Colonic mucosa (tissue), 4 donors: Measurements from ENCODE around the gene MTARC1. TPM values are rescaled to one million over a fixed set of nuclear protein-coding genes. Genes with fewer than 3 reads are reported as not detected.
A peak's percentile ranks its signal among the peaks of the same experiment; 100 is the strongest.

Experiments
- DNase-seq: peaks from one replicate; pipeline ENCODE4 v3.0.0-alpha.2; 2020
- H3K27ac ChIP-seq: fragments of 200-600 bp; one replicate; pipeline ENCODE4 v1.8.0; 2021
- H3K27me3 ChIP-seq: fragments of 200-600 bp; one replicate; pipeline ENCODE4 v1.8.0; 2021
- H3K36me3 ChIP-seq: fragments of 200-600 bp; one replicate; pipeline ENCODE4 v1.8.0; 2021
- H3K4me1 ChIP-seq: fragments of 200-600 bp; one replicate; pipeline ENCODE4 v1.8.0; 2021; ENCODE audit warnings: mild to moderate bottlenecking
- H3K4me3 ChIP-seq: fragments of 200-600 bp; one replicate; pipeline ENCODE4 v1.8.0; 2021
- H3K9ac ChIP-seq, 2 donors: one replicate each; pipeline ENCODE4 v1.7.0; 2013; ENCODE audit warnings: control low read depth in 2 of 2, low read depth in 2 of 2, low read length in 2 of 2
- H3K9me3 ChIP-seq: fragments of 200-600 bp; one replicate; pipeline ENCODE4 v1.8.0; 2021
- intact Hi-C: fragments of 100-400 bp; cut with DNase I; formaldehyde crosslinking; loops from one replicate; pipeline ENCODE4 v1.14.1; 2022
- total RNA-seq, 2 donors: library from RNA; stranded (reverse); fragmentation: NEBNext Ultra II Directional in 1 of 2; extraction: Animal tissue kit (Norgen Biotek cat#: 25700) in 1 of 2; gene quantifications; one replicate each; pipeline ENCODE4 v1.2.1, GENCODE V29; 2021
- TF ChIP-seq, protein P1 (sequence below): fragments of 200-600 bp; IDR thresholded peaks from one replicate; pipeline ENCODE4 v1.8.0; 2022; ENCODE audit warnings: antibody characterized with exemption, mild to moderate bottlenecking
- donor health status: healthy.
- donor health status: DM: no; HTN: no; CAD: no.
- donor health status: DM: no; HTN: no; CAD: no.

MTARC1 gene
- total RNA-seq, 2 donors from 2014 or later, result 33.6 to 37.0 TPM

DNA sequence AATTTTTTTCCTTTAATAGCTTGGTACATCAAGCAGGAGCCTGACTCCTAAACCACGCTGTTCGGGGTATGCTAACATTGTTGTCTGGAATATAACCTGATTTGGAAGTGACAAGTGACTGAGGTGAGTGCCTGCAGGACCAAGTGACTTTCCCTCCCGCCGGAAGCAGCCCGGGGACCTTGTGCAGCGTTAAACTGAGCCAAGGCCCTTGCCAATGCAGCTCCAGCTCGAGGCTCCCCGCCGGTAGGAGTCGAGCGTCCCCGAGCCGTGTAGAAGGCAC is 716 bp upstream of the MTARC1 start:
- H3K27ac ChIP-seq, result peak overlapping the region; percentile 82
- TF ChIP-seq, protein P1, sequence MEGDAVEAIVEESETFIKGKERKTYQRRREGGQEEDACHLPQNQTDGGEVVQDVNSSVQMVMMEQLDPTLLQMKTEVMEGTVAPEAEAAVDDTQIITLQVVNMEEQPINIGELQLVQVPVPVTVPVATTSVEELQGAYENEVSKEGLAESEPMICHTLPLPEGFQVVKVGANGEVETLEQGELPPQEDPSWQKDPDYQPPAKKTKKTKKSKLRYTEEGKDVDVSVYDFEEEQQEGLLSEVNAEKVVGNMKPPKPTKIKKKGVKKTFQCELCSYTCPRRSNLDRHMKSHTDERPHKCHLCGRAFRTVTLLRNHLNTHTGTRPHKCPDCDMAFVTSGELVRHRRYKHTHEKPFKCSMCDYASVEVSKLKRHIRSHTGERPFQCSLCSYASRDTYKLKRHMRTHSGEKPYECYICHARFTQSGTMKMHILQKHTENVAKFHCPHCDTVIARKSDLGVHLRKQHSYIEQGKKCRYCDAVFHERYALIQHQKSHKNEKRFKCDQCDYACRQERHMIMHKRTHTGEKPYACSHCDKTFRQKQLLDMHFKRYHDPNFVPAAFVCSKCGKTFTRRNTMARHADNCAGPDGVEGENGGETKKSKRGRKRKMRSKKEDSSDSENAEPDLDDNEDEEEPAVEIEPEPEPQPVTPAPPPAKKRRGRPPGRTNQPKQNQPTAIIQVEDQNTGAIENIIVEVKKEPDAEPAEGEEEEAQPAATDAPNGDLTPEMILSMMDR, result no peak
- H3K27me3 ChIP-seq, result no peaks in the 10 kb centered on the region
- peak overlapping the region; percentile 30 to 75 for H3K9ac ChIP-seq
- H3K4me1 ChIP-seq, result no peaks in the 10 kb centered on the region
- no peaks in the 10 kb centered on the region for H3K9me3 ChIP-seq
- DNase-seq, result peak; percentile 36
- intact Hi-C loops, result loop anchor here (10.0 kb wide), 1 partner anchor 491 kb away; no protein-coding TSS in a partner anchor
- H3K36me3 ChIP-seq, result no peaks in the 10 kb centered on the region
- peak overlapping the region; percentile 56 for H3K4me3 ChIP-seq

GRCh38 chr1:220787069-220787619 is 431 bp downstream of the MTARC1 start:
- Histone ChIP-seq H3K36me3 (no peaks in the 10 kb centered on the region), H3K4me1 (no peaks in the 10 kb centered on the region), H3K9me3 (no peaks in the 10 kb centered on the region), H3K4me3 (peak overlapping the region; percentile 56), H3K27me3 (no peaks in the 10 kb centered on the region), H3K9ac (peak overlapping the region; percentile 75 to 76), H3K27ac (peak overlapping the region; percentile 82)
- DNase-seq, result peak; percentile 86
- TF ChIP-seq, protein P1, result no peak
- intact Hi-C loops, result loop anchor here (10.0 kb wide), 1 partner anchor 492 kb away; no protein-coding TSS in a partner anchor

- Histone ChIP-seq H3K4me3 (no peak overlapping the region), H3K9me3 (no peaks in the 10 kb centered on the region), H3K27me3 (no peaks in the 10 kb centered on the region), H3K36me3 (no peaks in the 10 kb centered on the region), H3K4me1 (no peaks in the 10 kb centered on the region), H3K27ac (no peak overlapping the region), H3K9ac (no peak overlapping the region)
- no peak for DNase-seq
- TF ChIP-seq, protein P1, result no peak
- intact Hi-C loops, result loop anchor here (10.0 kb wide), 1 partner anchor 494 kb away; no protein-coding TSS in a partner anchor
Measured at GRCh38 chr1:220788900-220789299, 2.2 kb downstream of the MTARC1 start.

DNA sequence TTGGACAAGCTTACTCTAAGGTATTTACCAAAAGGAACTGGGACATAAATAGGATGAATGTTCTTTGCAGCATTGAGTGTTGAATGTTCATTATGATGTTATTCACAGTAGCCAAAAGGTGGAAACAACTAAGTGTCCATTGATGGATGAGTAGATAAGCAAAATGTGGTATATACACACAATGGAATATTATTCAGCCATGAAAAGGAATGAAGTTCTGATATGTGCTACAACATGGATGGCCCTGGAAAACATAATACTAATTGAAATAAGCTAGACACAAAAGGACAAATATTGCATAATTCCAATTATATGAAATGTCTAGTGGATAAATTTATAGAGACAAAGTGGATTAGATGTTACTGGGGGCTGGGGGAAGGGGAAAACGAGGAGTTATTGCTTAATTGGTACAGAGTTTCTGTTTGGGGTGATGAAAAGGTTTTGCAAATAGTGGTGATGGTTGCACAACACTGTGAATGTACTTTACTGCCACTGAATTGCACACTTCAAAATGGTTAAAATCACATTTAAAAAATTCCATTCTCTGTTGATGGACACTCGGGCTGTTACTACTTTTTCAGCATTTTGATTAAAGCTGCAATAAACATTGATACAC is 2.9 kb downstream of the MTARC1 start:
- peak overlapping the region in 1 of 2 donors; percentile 24 for H3K9ac ChIP-seq
- no peak overlapping the region for H3K4me3 ChIP-seq
- H3K4me1 ChIP-seq, result no peaks in the 10 kb centered on the region
- no peaks in the 10 kb centered on the region for H3K36me3 ChIP-seq
- H3K9me3 ChIP-seq, result no peaks in the 10 kb centered on the region
- TF ChIP-seq, protein P1, result no peak
- H3K27me3 ChIP-seq, result no peaks in the 10 kb centered on the region
- intact Hi-C loops, result loop anchor here (10.0 kb wide), 1 partner anchor 495 kb away; no protein-coding TSS in a partner anchor
- peak overlapping the region; percentile 35 for H3K27ac ChIP-seq
- no peak for DNase-seq

DNA sequence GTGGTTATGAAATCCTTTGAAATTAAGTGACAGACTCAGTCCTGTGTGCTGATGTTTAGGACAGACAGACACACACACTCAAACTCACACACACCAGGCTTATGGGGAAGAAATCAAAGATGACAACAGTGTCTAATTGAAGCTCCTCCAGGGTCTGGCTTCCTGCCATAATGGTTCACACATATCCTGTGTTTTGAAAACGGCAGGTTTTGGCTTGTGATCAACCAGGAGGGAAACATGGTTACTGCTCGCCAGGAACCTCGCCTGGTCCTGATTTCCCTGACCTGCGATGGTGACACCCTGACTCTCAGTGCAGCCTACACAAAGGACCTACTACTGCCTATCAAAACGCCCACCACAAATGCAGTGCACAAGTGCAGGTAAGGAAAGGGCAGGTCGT is 4.6 kb downstream of the MTARC1 start:
- H3K36me3 ChIP-seq, result no peaks in the 10 kb centered on the region
- H3K27ac ChIP-seq, result peak overlapping the region; percentile 35
- no peak overlapping the region for H3K9ac ChIP-seq
- intact Hi-C loops, result no loop called here
- DNase-seq, result no peak
- no peaks in the 10 kb centered on the region for H3K4me1 ChIP-seq
- H3K9me3 ChIP-seq, result no peaks in the 10 kb centered on the region
- H3K4me3 ChIP-seq, result no peak overlapping the region
- TF ChIP-seq, protein P1, result no peak
- H3K27me3 ChIP-seq, result no peaks in the 10 kb centered on the region
